Neuronal stem cell (in vitro differentiated cells): Measurements from ENCODE around the gene UBE2S.

ENCODE experiments used
- DNase-seq: peaks from one replicate; pipeline ENCODE4 v3.0.0-alpha.2; 2013; ENCODE audit warnings: low spot score
- H2AFZ ChIP-seq: one replicate; pipeline ENCODE4 v1.6.1; 2013; ENCODE audit warnings: mild to moderate bottlenecking, low read length, inconsistent platforms
- H2AK5ac ChIP-seq: 2 replicates; pipeline ENCODE4 v1.6.1; 2013; ENCODE audit warnings: low read depth, mild to moderate bottlenecking, inconsistent platforms, low read length, moderate library complexity, mixed read lengths
- H2BK120ac ChIP-seq: 2 replicates; pipeline ENCODE4 v1.6.1; 2013; ENCODE audit warnings: low read depth, mild to moderate bottlenecking, inconsistent platforms, low read length, moderate library complexity, mixed read lengths
- H2BK12ac ChIP-seq: one replicate; pipeline ENCODE4 v1.6.1; 2013; ENCODE audit warnings: low read length, inconsistent platforms
- H2BK15ac ChIP-seq: 2 replicates; pipeline ENCODE4 v1.6.1; 2013; ENCODE audit warnings: mild to moderate bottlenecking, low read length, inconsistent platforms, mixed read lengths
- H2BK5ac ChIP-seq: one replicate; pipeline ENCODE4 v1.6.1; 2013; ENCODE audit warnings: inconsistent platforms, mild to moderate bottlenecking, low read length, moderate library complexity
- H3K14ac ChIP-seq: one replicate; pipeline ENCODE4 v1.6.1; 2013; ENCODE audit warnings: low read length, inconsistent platforms
- H3K18ac ChIP-seq: 2 replicates; pipeline ENCODE4 v1.6.1; 2013; ENCODE audit warnings: low read length, inconsistent platforms
- H3K23ac ChIP-seq: 2 replicates; pipeline ENCODE4 v1.6.1; 2013; ENCODE audit warnings: low read depth, mild to moderate bottlenecking, mixed read lengths, low read length, inconsistent platforms; ENCODE audit not compliant: poor library complexity
- H3K27ac ChIP-seq: replicated peaks from 3 replicates; pipeline ENCODE4 v1.5.1; 2013; ENCODE audit warnings: low read length, inconsistent platforms
- H3K27me3 ChIP-seq, 3 experiments: 2 replicates each; pipeline ENCODE4 v1.6.1; 2013; ENCODE audit warnings: low read length in 3 of 3, mild to moderate bottlenecking in 2 of 3, inconsistent platforms in 1 of 3, low read depth in 1 of 3, mixed read lengths in 1 of 3, moderate library complexity in 1 of 3; ENCODE audit not compliant: control insufficient read depth in 3 of 3, insufficient read depth in 3 of 3
- H3K36me3 ChIP-seq, 2 donors: replicated peaks in 1 of 2; 2 replicates each; pipeline ENCODE4 v1.6.1; 2013; ENCODE audit warnings: low read length in 2 of 2; ENCODE audit not compliant: control insufficient read depth in 2 of 2, insufficient read depth in 2 of 2
- H3K4ac ChIP-seq: 2 replicates; pipeline ENCODE4 v1.6.1; 2013; ENCODE audit warnings: inconsistent platforms, mild to moderate bottlenecking, low read length, moderate library complexity
- H3K4me1 ChIP-seq, 2 donors: 1 replicate in 1 of 2; 2 replicates in 1 of 2; pipeline ENCODE4 v1.6.1; 2013; ENCODE audit warnings: low read length in 2 of 2, low read depth in 1 of 2; ENCODE audit not compliant: control insufficient read depth in 2 of 2, insufficient read depth in 1 of 2
- H3K4me2 ChIP-seq: one replicate; pipeline ENCODE4 v1.6.1; 2013; ENCODE audit warnings: mild to moderate bottlenecking, low read length, inconsistent platforms; ENCODE audit not compliant: insufficient read depth, poor library complexity, severe bottlenecking
- H3K4me3 ChIP-seq, 2 donors: 2 replicates each; pipeline ENCODE4 v1.5.1; 2013; ENCODE audit warnings: low read length in 2 of 2, mild to moderate bottlenecking in 2 of 2, inconsistent platforms in 1 of 2, moderate library complexity in 1 of 2
- H3K79me1 ChIP-seq: one replicate; pipeline ENCODE4 v1.6.1; 2013; ENCODE audit warnings: low read depth, mild to moderate bottlenecking, inconsistent platforms, low read length, moderate library complexity
- H3K9ac ChIP-seq: one replicate; pipeline ENCODE4 v1.6.1; 2013; ENCODE audit warnings: mild to moderate bottlenecking, low read depth, low read length, inconsistent platforms; ENCODE audit not compliant: poor library complexity
- H3K9me3 ChIP-seq, 2 donors: replicated peaks in 1 of 2; 2 replicates each; pipeline versions ENCODE3 to v1.6.1; 2013; ENCODE audit warnings: low read length in 2 of 2, mild to moderate bottlenecking in 2 of 2, inconsistent platforms in 1 of 2, low read depth in 1 of 2, mixed read lengths in 1 of 2, moderate library complexity in 1 of 2; ENCODE audit not compliant: control insufficient read depth in 2 of 2, insufficient read depth in 1 of 2
- H4K8ac ChIP-seq: one replicate; pipeline ENCODE4 v1.6.1; 2013; ENCODE audit warnings: low read depth, mild to moderate bottlenecking, inconsistent platforms, low read length, moderate library complexity
- H4K91ac ChIP-seq: one replicate; pipeline ENCODE4 v1.6.1; 2013; ENCODE audit warnings: low read length, low read depth, mild to moderate bottlenecking, inconsistent platforms; ENCODE audit not compliant: poor library complexity
- WGBS, 2 donors: extraction: QIAGEN DNeasy Blood & Tissue Kit; methylation state at CpG; one replicate each; pipeline ENCODE4 v1.1.7; 2013; ENCODE audit warnings: missing lambda C conversion rate in 2 of 2, mixed read lengths in 1 of 2; ENCODE audit not compliant: insufficient read length in 2 of 2, insufficient replicate concordance in 1 of 2; ENCODE audit errors: extremely low coverage in 2 of 2; 5-methylcytosine and 5-hydroxymethylcytosine counted together

Gene UBE2S

DNA sequence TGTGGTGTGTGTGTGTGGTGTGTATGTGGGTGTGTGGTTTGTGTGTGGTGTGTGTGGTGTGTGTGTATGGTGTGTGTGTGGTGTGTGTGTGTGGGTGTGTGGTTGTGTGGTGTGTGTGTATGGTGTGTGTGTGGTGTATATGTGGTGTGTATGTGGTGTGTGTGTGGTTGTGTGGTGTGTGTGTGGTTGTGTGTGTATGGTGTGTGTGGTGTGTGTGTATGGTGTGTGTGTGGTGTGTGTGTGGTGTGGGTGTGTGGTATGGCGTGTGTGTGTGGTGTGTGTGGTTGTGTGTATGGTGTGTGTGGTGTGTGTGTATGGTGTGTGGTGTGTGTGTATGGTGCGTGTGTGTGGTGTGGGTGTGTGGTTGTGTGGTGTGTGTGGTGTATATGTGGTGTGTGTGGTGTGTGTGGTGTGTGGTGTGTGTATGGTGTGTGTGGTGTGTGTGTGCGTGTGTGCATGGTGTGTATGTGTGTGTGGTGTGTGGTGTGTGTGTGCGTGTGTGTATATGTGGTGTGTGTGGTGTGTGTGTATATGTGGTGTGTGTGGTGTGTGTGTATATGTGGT is 26.9 kb upstream of the UBE2S start:
- Histone ChIP-seq H3K27me3 (peaks cover 0 to 25% (median 13%) of the 10 kb centered on the region in 3 experiments), H3K14ac (peak overlapping the region; percentile 47)

DNA sequence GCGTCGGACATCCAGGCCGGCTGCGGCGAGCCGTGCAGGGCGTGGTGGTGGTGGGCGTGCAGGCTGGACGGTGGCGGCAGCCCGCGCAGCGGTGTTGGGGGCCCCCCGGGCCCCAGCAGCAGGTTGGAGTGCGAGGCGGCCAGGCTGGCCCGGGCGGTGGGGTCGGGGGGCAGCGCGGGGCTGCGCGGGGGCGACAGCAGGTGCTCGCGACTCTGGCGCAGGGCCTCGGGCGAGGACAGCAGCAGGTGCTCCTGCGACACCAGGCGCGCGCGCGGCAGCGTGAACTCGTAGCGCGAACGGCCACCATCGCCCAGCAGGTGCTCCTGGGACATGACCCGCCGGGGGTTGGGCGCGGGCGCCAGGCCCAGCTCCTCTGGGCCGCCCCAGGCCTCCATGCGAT is 25.7 kb upstream of the UBE2S start:
- WGBS, 2 donors, result no CpG with 5 or more reads among the region's 48 CpGs

More for the DNA sequence above, 26.9 kb upstream of the UBE2S start:
- H3K4ac ChIP-seq, result peak overlapping the region; percentile 76
- H3K18ac ChIP-seq, result no peak overlapping the region
- H3K9me3 ChIP-seq, result peaks cover 0 to 17% of the 10 kb centered on the region in 2 donors
- peak overlapping the region in 1 of 2 donors; percentile 71 for H3K4me3 ChIP-seq
- H4K91ac ChIP-seq, result no peak overlapping the region
- H2BK5ac ChIP-seq, result no peak overlapping the region
- no peaks in the 10 kb centered on the region for H3K4me1 ChIP-seq
- no peak overlapping the region for H2AK5ac ChIP-seq
- DNase-seq, result no peak
- peak overlapping the region; percentile 88 for H3K9ac ChIP-seq
- no peaks in the 10 kb centered on the region for H3K36me3 ChIP-seq
- H3K23ac ChIP-seq, result peak overlapping the region; percentile 93
- no peak overlapping the region for H3K27ac ChIP-seq
- no peak overlapping the region for H3K4me2 ChIP-seq
- H2BK12ac ChIP-seq, result no peak overlapping the region
- no peak overlapping the region for H2BK120ac ChIP-seq
- peaks cover 4% of the 10 kb centered on the region for H3K79me1 ChIP-seq
- peak overlapping the region; percentile 92 for H4K8ac ChIP-seq
- H2AFZ ChIP-seq, result no peak overlapping the region
- no peak overlapping the region for H2BK15ac ChIP-seq
- WGBS, 2 donors, result 100% methylated on average over 4 of the region's 4 CpGs; no CpG with 5 or more reads in 1 of the 2 donors

DNA sequence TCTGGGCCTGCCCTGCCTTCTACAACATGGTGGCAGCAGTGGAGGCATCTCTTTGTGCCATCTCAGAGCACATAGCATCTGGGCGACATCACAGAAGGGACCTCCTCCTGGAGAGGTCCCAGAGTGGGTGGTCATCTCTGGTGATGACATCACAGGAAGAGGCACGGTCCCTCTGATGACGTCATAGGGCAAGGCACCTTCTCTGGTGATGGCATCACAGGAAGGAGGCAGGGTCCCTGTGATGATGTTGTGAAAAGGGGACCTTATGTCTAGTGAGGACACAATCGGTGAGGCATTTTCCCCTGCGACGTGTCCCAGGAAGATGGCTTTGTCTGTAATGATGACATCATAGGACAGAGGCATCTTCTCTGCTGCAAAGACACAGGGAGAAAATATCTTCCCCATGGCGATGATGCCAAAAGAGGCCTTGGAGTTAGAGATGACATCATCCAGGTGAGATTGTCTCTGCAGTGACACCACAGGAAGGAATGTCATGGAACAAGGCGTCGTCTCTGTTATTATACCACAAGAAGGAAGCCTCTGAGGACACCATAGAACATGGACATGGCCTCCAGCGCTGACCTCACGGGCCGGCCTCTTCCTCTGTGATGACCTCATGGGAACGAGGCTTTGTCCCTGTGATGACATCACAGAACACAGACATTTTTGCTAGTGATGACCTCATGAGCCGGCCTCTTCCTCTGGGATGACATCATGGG is 24.8 kb upstream of the UBE2S start:
- no peaks in the 10 kb centered on the region for H3K36me3 ChIP-seq
- no peak for DNase-seq
- no CpG with 5 or more reads among the region's 14 CpGs for WGBS, 2 donors

More for the DNA sequence above, 25.7 kb upstream of the UBE2S start:
- no peak overlapping the region for H2AK5ac ChIP-seq
- no peak for DNase-seq
- H2BK5ac ChIP-seq, result no peak overlapping the region
- H2BK15ac ChIP-seq, result no peak overlapping the region
- H3K4me1 ChIP-seq, result no peaks in the 10 kb centered on the region
- H3K4me3 ChIP-seq, result no peak overlapping the region
- no peak overlapping the region for H4K91ac ChIP-seq
- H3K27ac ChIP-seq, result no peak overlapping the region
- no peak overlapping the region for H2BK120ac ChIP-seq
- H3K4me2 ChIP-seq, result no peak overlapping the region
- no peak overlapping the region for H3K14ac ChIP-seq
- H3K4ac ChIP-seq, result no peak overlapping the region
- H3K9me3 ChIP-seq, result peaks cover 0 to 15% of the 10 kb centered on the region in 2 donors
- H2AFZ ChIP-seq, result no peak overlapping the region
- peaks cover 4% of the 10 kb centered on the region for H3K79me1 ChIP-seq
- no peak overlapping the region for H3K9ac ChIP-seq
- no peak overlapping the region for H4K8ac ChIP-seq
- H3K36me3 ChIP-seq, result no peaks in the 10 kb centered on the region
- no peak overlapping the region for H3K18ac ChIP-seq
- no peak overlapping the region for H3K23ac ChIP-seq
- no peak overlapping the region for H2BK12ac ChIP-seq
- peaks cover 0 to 13% (median 2%) of the 10 kb centered on the region in 3 experiments for H3K27me3 ChIP-seq

DNA sequence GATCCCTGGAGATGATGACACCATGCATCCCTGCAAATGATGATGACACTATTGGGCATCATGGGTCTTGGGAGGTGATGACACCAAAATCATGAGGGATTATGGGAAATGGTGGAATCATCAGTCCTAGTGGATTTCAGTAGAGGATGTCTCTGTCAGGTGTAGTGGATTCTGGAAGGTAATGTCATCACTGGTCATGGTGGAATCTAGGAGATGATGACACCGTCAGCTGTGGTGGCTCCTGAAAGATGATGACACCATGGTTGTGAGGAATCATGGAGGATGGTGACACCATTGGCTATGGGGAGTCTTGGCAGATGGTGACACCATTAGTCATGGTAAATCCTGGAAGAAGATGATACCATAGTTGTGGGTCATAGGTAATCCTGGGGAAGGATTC is 23.6 kb upstream of the UBE2S start:
- H3K4ac ChIP-seq, result no peak overlapping the region
- H4K8ac ChIP-seq, result no peak overlapping the region
- no peak overlapping the region for H2AFZ ChIP-seq
- no peaks in the 10 kb centered on the region for H3K36me3 ChIP-seq
- H3K18ac ChIP-seq, result no peak overlapping the region
- WGBS, 2 donors, result no CpG with 5 or more reads among the region's 1 CpG
- peaks cover 0 to 15% of the 10 kb centered on the region in 2 donors for H3K9me3 ChIP-seq
- H4K91ac ChIP-seq, result no peak overlapping the region
- no peak overlapping the region for H3K4me2 ChIP-seq
- H3K27ac ChIP-seq, result no peak overlapping the region
- no peak overlapping the region for H3K9ac ChIP-seq
- H3K4me3 ChIP-seq, result no peak overlapping the region
- H2BK5ac ChIP-seq, result no peak overlapping the region
- no peak overlapping the region for H2AK5ac ChIP-seq
- no peaks in the 10 kb centered on the region for H3K4me1 ChIP-seq
- H3K14ac ChIP-seq, result no peak overlapping the region
- no peak overlapping the region for H2BK15ac ChIP-seq
- H3K27me3 ChIP-seq, result peaks cover 0 to 11% (median 0%) of the 10 kb centered on the region in 3 experiments
- no peak overlapping the region for H2BK12ac ChIP-seq
- no peak overlapping the region for H2BK120ac ChIP-seq
- no peak overlapping the region for H3K23ac ChIP-seq
- DNase-seq, result no peak
- peaks cover 2% of the 10 kb centered on the region for H3K79me1 ChIP-seq

More for the DNA sequence above, 24.8 kb upstream of the UBE2S start:
- Histone ChIP-seq H3K9me3 (peaks cover 0 to 15% of the 10 kb centered on the region in 2 donors), H3K4me2 (no peak overlapping the region), H2AFZ (no peak overlapping the region), H2BK12ac (no peak overlapping the region), H2AK5ac (no peak overlapping the region), H3K14ac (no peak overlapping the region), H3K27me3 (peaks cover 0 to 11% (median 0%) of the 10 kb centered on the region in 3 experiments), H3K18ac (no peak overlapping the region), H2BK5ac (no peak overlapping the region), H3K79me1 (peaks cover 2% of the 10 kb centered on the region), H3K23ac (no peak overlapping the region), H3K4ac (no peak overlapping the region), H4K91ac (no peak overlapping the region), H3K4me3 (no peak overlapping the region), H3K27ac (no peak overlapping the region), H3K9ac (no peak overlapping the region), H2BK15ac (no peak overlapping the region), H3K4me1 (no peaks in the 10 kb centered on the region), H2BK120ac (no peak overlapping the region), H4K8ac (no peak overlapping the region)
